ENCODE measurements around the gene ZNF189. TPM values are rescaled to one million over a fixed set of nuclear protein-coding genes. Genes with fewer than 3 reads are reported as not detected.

Gene ZNF189
- total RNA-seq, 6 experiments from 2014 or later: 10.2 to 11.6 (median 11.2) TPM

- H3K4me3 Mint-ChIP-seq: no peak overlapping the region
- no peak for TF ChIP-seq CTCF (IDR thresholded peaks at IDR 0.05)
- H3K27ac Mint-ChIP-seq: no peak overlapping the region
- no peak for DNase-seq
- H3K4me1 Mint-ChIP-seq (ENCODE audit: low read depth): peaks cover 7% of the 10 kb centered on the region; the same call in 1 of the 2 replicates
- peaks cover 33% of the 10 kb centered on the region for H3K36me3 Mint-ChIP-seq (ENCODE audit: low read depth)
- H3K27me3 Mint-ChIP-seq (ENCODE audit: insufficient read depth): peaks cover 2% of the 10 kb centered on the region; the same call in 1 of the 2 replicates
- H3K9me3 Mint-ChIP-seq: peaks cover 38% of the 10 kb centered on the region
Measured at GRCh38 chr9:101414839-101415238, 16.2 kb downstream of the ZNF189 start.

GRCh38 chr9:101415578-101415977 is 16.9 kb downstream of the ZNF189 start:
- Mint-ChIP-seq H3K27me3 (ENCODE audit: insufficient read depth) (peaks cover 2% of the 10 kb centered on the region; the same call in 1 of the 2 replicates), H3K4me3 (no peak overlapping the region), H3K27ac (no peak overlapping the region), H3K4me1 (ENCODE audit: low read depth) (peaks cover 7% of the 10 kb centered on the region; the same call in 1 of the 2 replicates), H3K9me3 (peaks cover 31% of the 10 kb centered on the region), H3K36me3 (ENCODE audit: low read depth) (peaks cover 27% of the 10 kb centered on the region)
- no peak for TF ChIP-seq CTCF (IDR thresholded peaks at IDR 0.05)
- DNase-seq: no peak

- Mint-ChIP-seq H3K4me1 (ENCODE audit: low read depth) (peaks cover 7% of the 10 kb centered on the region; the same call in 1 of the 2 replicates), H3K36me3 (ENCODE audit: low read depth) (peaks cover 12% of the 10 kb centered on the region), H3K9me3 (peaks cover 14% of the 10 kb centered on the region), H3K4me3 (no peak overlapping the region), H3K27ac (no peak overlapping the region), H3K27me3 (ENCODE audit: insufficient read depth) (peaks cover 2% of the 10 kb centered on the region; the same call in 1 of the 2 replicates)
- DNase-seq: no peak
- no peak for TF ChIP-seq CTCF (IDR thresholded peaks at IDR 0.05)
Measured at GRCh38 chr9:101417389-101417788, 18.7 kb downstream of the ZNF189 start.

GRCh38 chr9:101417977-101418376 is 19.3 kb downstream of the ZNF189 start:
- peaks cover 9% of the 10 kb centered on the region for H3K9me3 Mint-ChIP-seq

GRCh38 chr9:101418518-101419430 is 20.1 kb downstream of the ZNF189 start:
- no peak overlapping the region for H3K27ac Mint-ChIP-seq
- TF ChIP-seq CTCF (IDR thresholded peaks at IDR 0.05): no peak
- H3K36me3 Mint-ChIP-seq (ENCODE audit: low read depth): peaks cover under 1% of the 10 kb centered on the region; the same call in 1 of the 2 replicates
- peaks cover 7% of the 10 kb centered on the region; the same call in 1 of the 2 replicates for H3K4me1 Mint-ChIP-seq (ENCODE audit: low read depth)
- DNase-seq: peak; percentile 11
- no peak overlapping the region for H3K4me3 Mint-ChIP-seq
- H3K27me3 Mint-ChIP-seq (ENCODE audit: insufficient read depth): peaks cover 2% of the 10 kb centered on the region; the same call in 1 of the 2 replicates
- peaks cover under 1% of the 10 kb centered on the region; the same call in 1 of the 2 replicates for H3K9me3 Mint-ChIP-seq

More at GRCh38 chr9:101417977-101418376, 19.3 kb downstream of the ZNF189 start:
- DNase-seq: no peak
- no peak for TF ChIP-seq CTCF (IDR thresholded peaks at IDR 0.05)
- H3K36me3 Mint-ChIP-seq (ENCODE audit: low read depth): peaks cover 7% of the 10 kb centered on the region
- H3K4me3 Mint-ChIP-seq: no peak overlapping the region
- peaks cover 2% of the 10 kb centered on the region; the same call in 1 of the 2 replicates for H3K27me3 Mint-ChIP-seq (ENCODE audit: insufficient read depth)
- H3K4me1 Mint-ChIP-seq (ENCODE audit: low read depth): peaks cover 7% of the 10 kb centered on the region; the same call in 1 of the 2 replicates
- no peak overlapping the region for H3K27ac Mint-ChIP-seq
